HFF-Myc (cell line): Measurements from ENCODE around the gene VWA7.
"Not testable (repeated sequence)": the region's sequence is repeated elsewhere in the genome, so short reads cannot be mapped to it uniquely, and the experiment has no call there.

Source experiments
- DNase-seq: peaks from one replicate; pipeline ENCODE4 v3.0.0-alpha.2; 2011; ENCODE audit warnings: low read depth; ENCODE audit errors: extremely low read depth
- H3K4me3 ChIP-seq: replicated peaks from 2 replicates; pipeline ENCODE4 v1.5.1; 2011; ENCODE audit warnings: low read depth, mild to moderate bottlenecking, control low read depth, low read length
- CTCF ChIP-seq: IDR thresholded peaks from 2 replicates; pipeline ENCODE4 v1.5.1; 2012; ENCODE audit warnings: mild to moderate bottlenecking, low read depth, low read length, control low read depth; ENCODE audit errors: missing control alignments

The VWA7 gene

GRCh38 chr6:31819871-31820299, 42.8 kb upstream of the VWA7 start:
- no peak overlapping the region for H3K4me3 ChIP-seq
- no peak for DNase-seq
- TF ChIP-seq CTCF = no peak

GRCh38 chr6:31817929-31818511, 40.9 kb upstream of the VWA7 start:
- not testable (repeated sequence) for DNase-seq
- H3K4me3 ChIP-seq = peak overlapping the region; percentile 49

- H3K4me3 ChIP-seq = peak overlapping the region; percentile 49
- DNase-seq = not testable (repeated sequence)
Measured at GRCh38 chr6:31817133-31817928, 40.2 kb upstream of the VWA7 start.

- peak; percentile 89 for DNase-seq
- H3K4me3 ChIP-seq = peak within 1 kb of the TSS; percentile 51
- no peak for TF ChIP-seq CTCF
Measured at GRCh38 chr6:31815025-31815838, 38.1 kb upstream of the VWA7 start, which contains the start of the genes HSPA1A and HSPA1L. TSS of gene HSPA1A (plus strand) at chr6:31815543. CDS start at chr6:31815757, 214 bp downstream. TSS of gene HSPA1L (minus strand) at chr6:31815283. CDS start at chr6:31811972, 3,311 bp downstream.

GRCh38 chr6:31814677-31815024, 37.5 kb upstream of the VWA7 start:
- peak; percentile 98 for DNase-seq
- no peak for TF ChIP-seq CTCF
- peak overlapping the region; percentile 51 for H3K4me3 ChIP-seq

- H3K4me3 ChIP-seq = no peak overlapping the region
- DNase-seq = no peak
- no peak for TF ChIP-seq CTCF
Measured at GRCh38 chr6:31813465-31813849, 36.3 kb upstream of the VWA7 start.

- TF ChIP-seq CTCF = no peak
- no peak for DNase-seq
- H3K4me3 ChIP-seq = no peak overlapping the region
Measured at GRCh38 chr6:31811645-31812044, 34.5 kb upstream of the VWA7 start.

- H3K4me3 ChIP-seq, DNase-seq: not testable (repeated sequence)
Measured at GRCh38 chr6:31808599-31808998, 31.5 kb upstream of the VWA7 start.
